Cardiac muscle cell (in vitro differentiated cells and primary cell): Measurements from ENCODE around the gene CTCF. TPM values are rescaled to one million over a fixed set of nuclear protein-coding genes. Genes with fewer than 3 reads are reported as not detected.

Experiments used
- DNase-seq, 2 donors: peaks; one replicate each; pipeline versions ENCODE4 v3.0.0 to v3.0.0-alpha.2; 2010 to 2017; ENCODE audit warnings: low read depth in 1 of 2, low spot score in 1 of 2
- H3K27ac ChIP-seq: fragments of 200-600 bp; sonication (generic); 2 replicates; pipeline ENCODE4 v1.5.1; 2016
- H3K27me3 ChIP-seq: fragments of 200-600 bp; sonication (generic); 2 replicates; pipeline ENCODE4 v1.6.0; 2016; ENCODE audit warnings: control low read depth
- H3K36me3 ChIP-seq: fragments of 200-600 bp; sonication (generic); 2 replicates; pipeline ENCODE4 v1.5.1; 2016; ENCODE audit warnings: control low read depth
- H3K4me1 ChIP-seq: fragments of 200-600 bp; sonication (generic); 2 replicates; pipeline ENCODE4 v1.8.1; 2017; ENCODE audit warnings: low read depth, mild to moderate bottlenecking, mixed run types
- H3K4me3 ChIP-seq: fragments of 200-600 bp; sonication (generic); 2 replicates; pipeline ENCODE4 v1.5.1; 2016; ENCODE audit warnings: mild to moderate bottlenecking
- H3K9me3 ChIP-seq: fragments of 200-600 bp; sonication (generic); 2 replicates; pipeline ENCODE4 v1.5.1; 2017; ENCODE audit warnings: low read depth, mild to moderate bottlenecking, control low read depth
- CTCF ChIP-seq: IDR thresholded peaks from 2 replicates; pipeline ENCODE4 v1.5.1; 2012; ENCODE audit warnings: low read depth, mild to moderate bottlenecking, low read length
- polyA plus RNA-seq: library from polyadenylated mRNA; unstranded; fragments of >200 nt; fragmentation: Nextera tagmentation; extraction: Ambion mirVana; gene quantifications from 2 replicates; pipeline ENCODE4 v1.2.1, GENCODE V29; 2016
- total RNA-seq: library from RNA; depleted of rRNA; stranded (reverse); fragments of >200 nt; gene quantifications from 2 replicates; pipeline ENCODE4 v1.2.3, GENCODE V29; 2016

CTCF gene
- total and polyA plus RNA-seq, 2 experiments from 2014 or later: 33.9 to 38.0 TPM

GRCh38 chr16:67628216-67628615 is 65.9 kb downstream of the CTCF start:
- H3K36me3 ChIP-seq: peaks cover 54% of the 10 kb centered on the region
- H3K27me3 ChIP-seq: no peaks in the 10 kb centered on the region
- H3K4me3 ChIP-seq: no peak overlapping the region
- H3K4me1 ChIP-seq: no peaks in the 10 kb centered on the region
- TF ChIP-seq CTCF: no peak
- H3K27ac ChIP-seq: no peak overlapping the region
- DNase-seq: no peak
- H3K9me3 ChIP-seq: no peaks in the 10 kb centered on the region

GRCh38 chr16:67632415-67633172 is 70.3 kb downstream of the CTCF start:
- Histone ChIP-seq H3K27me3 (no peaks in the 10 kb centered on the region), H3K36me3 (peaks cover 70% of the 10 kb centered on the region), H3K27ac (no peak overlapping the region), H3K9me3 (no peaks in the 10 kb centered on the region), H3K4me3 (no peak overlapping the region), H3K4me1 (no peaks in the 10 kb centered on the region)
- peak in 1 of 2 donors; percentile 78 for DNase-seq
- TF ChIP-seq CTCF: no peak

- DNase-seq: no peak
- Histone ChIP-seq H3K27me3 (no peaks in the 10 kb centered on the region), H3K4me3 (no peak overlapping the region), H3K9me3 (no peaks in the 10 kb centered on the region), H3K36me3 (peaks cover 53% of the 10 kb centered on the region), H3K27ac (no peak overlapping the region), H3K4me1 (no peaks in the 10 kb centered on the region)
- TF ChIP-seq CTCF: no peak
Observed at GRCh38 chr16:67636713-67637112, 74.4 kb downstream of the CTCF start.

- no peak for DNase-seq
- Histone ChIP-seq H3K27ac (no peak overlapping the region), H3K27me3 (peaks cover 5% of the 10 kb centered on the region), H3K4me3 (no peak overlapping the region), H3K4me1 (no peaks in the 10 kb centered on the region), H3K9me3 (no peaks in the 10 kb centered on the region), H3K36me3 (peaks cover 46% of the 10 kb centered on the region)
- no peak for TF ChIP-seq CTCF
Observed at GRCh38 chr16:67637625-67638024, 75.3 kb downstream of the CTCF start.

- Histone ChIP-seq H3K36me3 (peaks cover 16% of the 10 kb centered on the region), H3K4me3 (no peak overlapping the region), H3K4me1 (no peaks in the 10 kb centered on the region), H3K27ac (no peak overlapping the region), H3K9me3 (no peaks in the 10 kb centered on the region), H3K27me3 (peaks cover 44% of the 10 kb centered on the region)
- TF ChIP-seq CTCF: no peak
- peak in 1 of 2 donors; percentile 60 for DNase-seq
Observed at GRCh38 chr16:67641779-67642708, 79.7 kb downstream of the CTCF start.
